Transverse colon (tissue), 4 donors: Measurements from ENCODE around the gene TFG. TPM values are rescaled to one million over a fixed set of nuclear protein-coding genes. Genes with fewer than 3 reads are reported as not detected.
A peak's percentile ranks its signal among the peaks of the same experiment; 100 is the strongest.
"Not testable (repeated sequence)": the region's sequence is repeated elsewhere in the genome, so short reads cannot be mapped to it uniquely, and the experiment has no call there.

Experiments used
- DNase-seq: peaks from one replicate; pipeline ENCODE4 v3.0.0-alpha.2; 2019
- H3K27ac ChIP-seq, 4 donors: fragments of 200-600 bp; sonication (generic); 2 replicates each; pipeline ENCODE4 v1.5.1; 2016 to 2018; ENCODE audit warnings: inconsistent platforms in 4 of 4
- H3K27me3 ChIP-seq: fragments of 200-600 bp; sonication (generic); 2 replicates; pipeline ENCODE4 v1.5.1; 2017; ENCODE audit warnings: inconsistent platforms
- H3K36me3 ChIP-seq, 4 donors: fragments of 200-600 bp; sonication (generic); 2 replicates each; pipeline ENCODE4 v1.5.1; 2017 to 2019; ENCODE audit warnings: inconsistent platforms in 4 of 4
- H3K4me1 ChIP-seq, 4 donors: fragments of 200-600 bp; sonication (generic); 2 replicates each; pipeline ENCODE4 v1.5.1; 2017 to 2020; ENCODE audit warnings: inconsistent platforms in 4 of 4
- H3K4me3 ChIP-seq, 4 donors: fragments of 200-600 bp; sonication (generic); 1 replicate in 1 of 4; 2 replicates in 3 of 4; pipeline versions ENCODE4 v1.5.1 to v1.6.1; 2017 to 2019; ENCODE audit warnings: inconsistent platforms in 4 of 4
- H3K9me3 ChIP-seq, 2 donors: fragments of 200-600 bp; sonication (generic); 2 replicates each; pipeline ENCODE4 v1.5.1; 2017 to 2019; ENCODE audit warnings: inconsistent platforms in 2 of 2
- CTCF ChIP-seq, 5 experiments: fragments of 200-600 bp in 3 of 5; fragments of 450-650 bp in 2 of 5; sonication (generic) in 3 of 5; IDR thresholded peaks; 1 replicate in 2 of 5; 2 replicates in 3 of 5; pipeline ENCODE4 v1.5.1; 2016 to 2017; ENCODE audit warnings: antibody characterized with exemption in 5 of 5, inconsistent platforms in 3 of 5, mild to moderate bottlenecking in 2 of 5, moderate library complexity in 1 of 5
- EP300 ChIP-seq: sonication (generic); formaldehyde crosslinking; IDR thresholded peaks from one replicate; pipeline ENCODE4 v1.6.1; 2017; ENCODE audit warnings: antibody characterized with exemption, low read depth
- POLR2A ChIP-seq: fragments of 450-650 bp; IDR thresholded peaks from one replicate; pipeline ENCODE4 v1.6.1; 2016; ENCODE audit warnings: antibody characterized with exemption, mild to moderate bottlenecking, moderate library complexity
- POLR2AphosphoS5 ChIP-seq, 3 donors: sonication (generic); formaldehyde crosslinking; IDR thresholded peaks; one replicate each; pipeline ENCODE4 v1.6.1; 2016; ENCODE audit warnings: antibody characterized with exemption in 3 of 3
- WGBS, 2 donors: methylation state at CpG; one replicate each; pipeline ENCODE4 v1.1.5; 2018; ENCODE audit warnings: low coverage in 1 of 2; 5-methylcytosine and 5-hydroxymethylcytosine counted together
- in situ Hi-C, 4 donors: fragments of 200-750 bp; cut with MboI; loops; one replicate each; pipeline versions ENCODE4 v1.15.0 to v1.15.1; 2017; ENCODE audit warnings: low sequenced_read_pairs in 3 of 4, low pct_ligation_motif_present in 1 of 4, low pct_unique_long_range_greater_than_20kb in 1 of 4
- intact Hi-C: fragments of 100-400 bp; cut with DNase I; formaldehyde crosslinking; loops from one replicate; pipeline ENCODE4 v1.15.1; 2023; ENCODE audit warnings: low total_unique reads
- total RNA-seq, 4 donors: library from RNA; depleted of rRNA; stranded (reverse); fragments of >200 nt; gene quantifications; one replicate each; pipeline ENCODE4 v1.1.0, GENCODE V29; 2016

TFG gene
- total RNA-seq, result 100 to 1,000 TPM in 1 of 4 donors, 10 to 100 TPM in 3; 72.2 to 118 (median 94.3) TPM

DNA sequence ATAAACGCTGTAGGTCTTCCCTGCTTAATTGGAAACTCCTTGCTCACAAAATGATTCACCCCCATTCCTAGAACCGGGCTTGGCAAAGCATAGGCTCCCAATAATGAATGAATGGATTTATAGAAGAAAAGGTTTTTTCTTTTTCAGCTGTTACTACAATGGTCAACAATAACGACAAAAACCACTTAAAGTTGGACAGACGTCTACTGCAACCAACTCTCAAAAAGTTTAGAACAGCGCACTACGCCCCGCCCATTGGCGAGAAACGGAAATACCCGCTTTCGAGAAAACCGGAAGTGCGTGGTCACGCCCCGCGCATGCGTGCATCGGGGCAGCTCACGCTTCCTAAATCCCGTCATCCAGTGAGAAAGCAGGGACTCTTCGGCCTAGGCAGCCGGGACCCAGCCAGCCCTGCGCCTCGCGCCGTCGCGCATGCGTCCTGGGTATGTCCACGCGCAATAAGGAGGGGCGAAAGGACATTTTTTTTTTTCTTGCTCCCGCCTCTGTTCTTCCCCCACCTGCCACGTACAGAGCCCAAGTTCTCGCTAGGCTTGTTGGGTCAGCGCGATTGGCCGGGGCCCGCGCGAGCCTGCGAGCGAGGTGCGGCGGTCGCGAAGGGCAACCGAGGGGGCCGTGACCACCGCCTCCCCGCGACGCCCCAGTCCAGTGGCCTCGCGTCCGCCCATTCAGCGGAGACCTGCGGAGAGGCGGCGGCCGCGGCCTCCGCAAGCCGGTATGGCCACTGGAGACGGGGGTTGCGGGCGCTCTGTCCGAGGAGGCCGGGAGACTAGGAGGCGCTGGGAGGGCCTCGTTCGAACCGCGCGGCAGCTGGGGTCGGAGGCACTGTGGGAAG lies at the start of gene TFG:
Gene TFG, plus strand, starts transcription at position 506 of the 853 bp plus-strand sequence. CDS start 4,192 bp downstream, outside the sequence.
- 1 to 4% methylated on average over 4 to 72 of the region's 76 CpGs for WGBS, 2 donors
- peak; percentile 99 for DNase-seq
- in situ Hi-C loops, result no loop called here
- H3K4me1 ChIP-seq, result peaks cover 12 to 32% (median 19%) of the 10 kb centered on the region in 4 donors
- H3K4me3 ChIP-seq, result peak within 1 kb of the TSS; percentile 82 to 97 (median 87)
- H3K36me3 ChIP-seq, result peaks cover 0 to 9% (median 1%) of the 10 kb centered on the region in 4 donors
- peak within 1 kb of the TSS; percentile 96 to 100 (median 98) for H3K27ac ChIP-seq
- TF ChIP-seq EP300 (no peak), CTCF (IDR thresholded peaks at IDR 0.05) (no peak), POLR2AphosphoS5 (IDR thresholded peaks at IDR 0.05) (peak; percentile 83 to 93 (median 91)), POLR2A (peak; percentile 81)
- intact Hi-C loops, result no loop called here
- H3K27me3 ChIP-seq, result peaks cover 15% of the 10 kb centered on the region
- no peaks in the 10 kb centered on the region for H3K9me3 ChIP-seq

GRCh38 chr3:100661294-100661693 lies 48.0 kb upstream of the TFG start:
- H3K27ac ChIP-seq, in situ Hi-C loops, H3K4me1 ChIP-seq, H3K4me3 ChIP-seq, intact Hi-C loops, H3K36me3 ChIP-seq, H3K27me3 ChIP-seq, H3K9me3 ChIP-seq, DNase-seq: not testable (repeated sequence)

- Histone ChIP-seq H3K27me3 (no peaks in the 10 kb centered on the region), H3K4me1 (no peaks in the 10 kb centered on the region), H3K36me3 (no peaks in the 10 kb centered on the region), H3K9me3 (no peaks in the 10 kb centered on the region), H3K27ac (no peak overlapping the region), H3K4me3 (no peak overlapping the region)
- DNase-seq, result no peak
- intact Hi-C loops, result no loop called here
- in situ Hi-C loops, result no loop called here
- TF ChIP-seq POLR2A (no peak), CTCF (IDR thresholded peaks at IDR 0.05) (no peak), EP300 (no peak), POLR2AphosphoS5 (IDR thresholded peaks at IDR 0.05) (no peak)
- WGBS, 2 donors, result 69 to 94% methylated on average over 2 of the region's 2 CpGs
These were observed 47.0 kb upstream of the TFG start for GRCh38 chr3:100662113-100662823.

- TF ChIP-seq EP300 (no peak), POLR2A (no peak), CTCF (IDR thresholded peaks at IDR 0.05) (no peak), POLR2AphosphoS5 (IDR thresholded peaks at IDR 0.05) (no peak)
- no peak overlapping the region for H3K4me3 ChIP-seq
- intact Hi-C loops, result no loop called here
- no peak overlapping the region for H3K27ac ChIP-seq
- no peaks in the 10 kb centered on the region for H3K9me3 ChIP-seq
- 45 to 63% methylated on average over 7 of the region's 7 CpGs for WGBS, 2 donors
- no peaks in the 10 kb centered on the region for H3K27me3 ChIP-seq
- no peak for DNase-seq
- no peaks in the 10 kb centered on the region for H3K4me1 ChIP-seq
- H3K36me3 ChIP-seq, result no peaks in the 10 kb centered on the region
- in situ Hi-C loops, result no loop called here
These were observed 44.1 kb upstream of the TFG start for GRCh38 chr3:100665230-100665629.

DNA sequence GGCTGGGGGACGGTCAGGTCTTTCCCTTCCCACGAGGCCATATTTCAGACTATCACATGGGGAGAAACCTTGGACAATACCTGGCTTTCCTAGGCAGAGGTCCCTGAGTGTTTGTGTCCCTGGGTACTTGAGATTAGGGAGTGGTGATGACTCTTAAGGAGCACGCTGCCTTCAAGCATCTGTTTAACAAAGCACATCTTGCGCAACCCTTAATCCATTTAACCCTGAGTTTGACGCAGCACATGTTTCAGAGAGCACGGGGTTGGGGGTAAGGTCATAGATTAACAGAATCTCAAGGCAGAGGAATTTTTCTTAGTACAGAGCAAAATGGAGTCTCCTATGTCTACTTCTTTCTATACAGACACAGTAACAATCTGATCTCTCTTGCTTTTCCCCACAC lies 42.6 kb upstream of the TFG start:
- H3K4me1 ChIP-seq, DNase-seq, H3K36me3 ChIP-seq, H3K27ac ChIP-seq, H3K9me3 ChIP-seq, in situ Hi-C loops, intact Hi-C loops, H3K27me3 ChIP-seq, H3K4me3 ChIP-seq: not testable (repeated sequence)
- WGBS, 2 donors, result 69% methylated on average over 6 of the region's 6 CpGs; no CpG with 5 or more reads in 1 of the 2 donors

DNA sequence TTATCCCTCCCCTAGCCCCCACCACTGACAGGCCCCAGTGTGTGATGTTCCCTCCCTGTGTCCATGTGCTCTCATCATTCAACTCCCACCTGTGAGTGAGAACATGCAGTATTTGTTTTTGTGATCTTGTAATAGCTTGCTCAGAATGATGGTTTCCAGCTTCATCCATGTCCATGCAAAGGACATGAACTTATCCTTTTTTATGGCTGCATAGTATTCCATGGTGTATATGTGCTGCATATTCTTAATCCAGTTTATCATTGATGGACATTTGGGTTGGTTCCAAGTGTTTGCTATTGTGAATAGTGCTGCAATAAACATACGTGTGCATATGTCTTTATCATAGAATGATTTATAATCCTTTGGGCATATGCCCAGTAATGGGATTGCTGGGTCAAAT lies 42.0 kb upstream of the TFG start:
- H3K36me3 ChIP-seq, intact Hi-C loops, H3K4me3 ChIP-seq, H3K27ac ChIP-seq, H3K27me3 ChIP-seq, H3K4me1 ChIP-seq, DNase-seq, in situ Hi-C loops, H3K9me3 ChIP-seq: not testable (repeated sequence)
- 14 to 42% methylated on average over 1 of the region's 1 CpG for WGBS, 2 donors

- H3K4me3 ChIP-seq, intact Hi-C loops, H3K4me1 ChIP-seq, H3K9me3 ChIP-seq, DNase-seq, in situ Hi-C loops, H3K36me3 ChIP-seq, H3K27me3 ChIP-seq, H3K27ac ChIP-seq: not testable (repeated sequence)
- 97 to 100% methylated on average over 2 of the region's 2 CpGs for WGBS, 2 donors
These were observed 38.3 kb upstream of the TFG start for GRCh38 chr3:100670995-100671394.
